VCaP (cell line): Measurements from ENCODE around the gene OST4.

Experiments used
- H3K27ac ChIP-seq: fragments of 450-650 bp; 2 replicates; pipeline ENCODE4 v1.5.1; 2017
- CTCF ChIP-seq: fragments of 450-650 bp; conservative IDR thresholded peaks from 2 replicates; pipeline ENCODE4 v1.5.1; 2017; ENCODE audit warnings: mild to moderate bottlenecking, moderate library complexity

OST4 gene

DNA sequence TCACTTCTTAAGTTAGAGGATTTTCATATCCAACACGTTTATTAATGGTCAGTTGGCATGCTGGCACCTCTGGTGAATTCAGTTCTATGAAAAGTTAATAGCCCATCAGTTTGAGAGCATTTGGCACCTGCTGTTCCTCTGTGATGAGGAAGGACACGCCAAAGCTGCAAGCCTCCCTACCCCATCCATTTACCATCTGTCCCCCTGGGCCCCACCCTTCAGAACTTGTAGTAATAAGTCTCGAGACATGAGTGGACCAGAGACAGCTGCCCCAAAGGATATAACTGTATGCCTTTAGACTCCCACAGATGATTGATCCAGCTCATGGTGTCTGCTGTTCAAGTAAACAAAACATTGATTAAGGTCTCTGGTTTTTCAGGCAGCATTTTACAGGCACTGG lies 6.3 kb downstream of the OST4 start:
- no peak overlapping the region for H3K27ac ChIP-seq
- no peak for TF ChIP-seq CTCF

GRCh38 chr2:27060323-27060722 lies 11.1 kb downstream of the OST4 start:
- H3K27ac ChIP-seq = no peak overlapping the region
- TF ChIP-seq CTCF = no peak

DNA sequence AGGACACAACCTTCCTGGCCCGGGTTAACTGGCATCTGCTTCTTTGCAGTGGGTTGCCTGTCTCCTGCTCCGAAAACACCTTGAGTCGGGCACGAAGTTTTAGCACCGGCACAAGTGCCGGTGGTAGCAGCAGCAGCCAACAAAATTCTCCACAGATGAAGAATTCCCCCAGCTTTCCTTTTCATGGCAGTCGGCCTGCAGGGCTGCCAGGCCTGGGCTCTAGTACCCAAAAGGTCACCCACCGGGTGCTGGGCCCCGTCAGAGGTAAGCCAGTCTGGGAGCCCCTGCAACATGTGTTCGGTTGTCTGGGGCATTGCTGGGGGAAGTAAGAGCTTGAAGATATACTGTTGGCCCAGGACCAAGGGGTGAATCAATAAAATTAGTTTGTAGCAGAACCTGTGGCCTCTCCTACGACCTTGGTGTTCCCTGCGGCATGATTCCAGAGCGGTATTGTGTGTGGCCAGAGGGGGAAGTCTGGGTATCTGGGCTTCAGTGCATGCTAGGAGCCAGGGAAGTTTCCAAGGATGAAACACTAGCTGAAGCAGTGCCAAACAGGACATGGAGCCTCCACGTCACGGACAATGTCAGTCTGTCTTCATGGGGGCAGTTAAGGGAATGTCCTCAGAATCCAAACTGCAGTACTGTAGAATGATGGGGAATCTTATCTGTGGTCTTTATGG lies 12.2 kb downstream of the OST4 start:
- no peak overlapping the region for H3K27ac ChIP-seq
- no peak for TF ChIP-seq CTCF

DNA sequence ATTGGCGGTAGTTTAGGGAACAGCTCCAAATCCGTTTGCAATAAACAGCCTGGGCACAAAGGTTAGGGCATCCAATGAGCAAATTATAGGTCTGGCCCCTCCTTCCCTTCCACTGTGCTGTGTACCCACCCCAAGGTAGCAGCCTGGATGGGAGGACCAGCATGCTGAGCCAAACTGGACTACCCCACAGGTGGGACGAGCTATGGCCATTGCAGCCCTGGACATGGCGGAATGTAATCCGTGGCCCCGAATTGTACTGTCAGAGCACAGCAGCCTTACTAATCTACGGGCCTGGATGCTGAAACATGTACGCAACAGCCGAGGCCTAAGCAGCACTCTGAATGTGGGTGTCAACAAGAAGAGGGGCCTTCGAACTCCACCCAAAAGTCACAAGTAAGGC lies 13.2 kb downstream of the OST4 start:
- TF ChIP-seq CTCF = no peak
- H3K27ac ChIP-seq = no peak overlapping the region

DNA sequence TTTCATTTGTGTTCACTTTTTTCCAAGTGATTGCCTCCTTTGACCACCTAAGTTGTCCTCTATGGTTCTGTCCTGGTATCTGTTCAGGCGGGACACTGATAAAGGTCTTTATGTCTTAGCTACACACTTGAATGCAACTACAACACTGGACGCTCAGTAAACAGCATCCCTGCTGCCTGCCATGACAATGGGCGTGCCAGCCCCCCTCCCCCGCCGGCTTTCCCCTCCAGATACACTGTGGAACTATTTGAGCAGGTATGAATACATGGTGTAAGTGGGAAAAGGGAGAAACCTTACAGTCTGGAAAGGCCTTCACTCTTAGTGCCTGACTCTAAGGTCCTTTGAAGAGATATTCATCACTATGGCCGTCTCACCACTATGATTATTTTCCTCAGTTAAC lies 14.3 kb downstream of the OST4 start:
- TF ChIP-seq CTCF = no peak
- no peak overlapping the region for H3K27ac ChIP-seq

GRCh38 chr2:27054721-27055120 lies 16.7 kb downstream of the OST4 start:
- H3K27ac ChIP-seq = no peak overlapping the region
- TF ChIP-seq CTCF = no peak

GRCh38 chr2:27053776-27054175 lies 17.7 kb downstream of the OST4 start:
- no peak for TF ChIP-seq CTCF
- H3K27ac ChIP-seq = no peak overlapping the region

- no peak overlapping the region for H3K27ac ChIP-seq
- no peak for TF ChIP-seq CTCF
Observed at GRCh38 chr2:27053321-27053720, 18.1 kb downstream of the OST4 start.
